ENCODE results near the gene ADAT3. TPM values are rescaled to one million over a fixed set of nuclear protein-coding genes. Genes with fewer than 3 reads are reported as not detected.

ADAT3 gene
- total RNA-seq, 3 donors from 2014 or later, result 12.5 to 21.9 (median 19.6) TPM

DNA sequence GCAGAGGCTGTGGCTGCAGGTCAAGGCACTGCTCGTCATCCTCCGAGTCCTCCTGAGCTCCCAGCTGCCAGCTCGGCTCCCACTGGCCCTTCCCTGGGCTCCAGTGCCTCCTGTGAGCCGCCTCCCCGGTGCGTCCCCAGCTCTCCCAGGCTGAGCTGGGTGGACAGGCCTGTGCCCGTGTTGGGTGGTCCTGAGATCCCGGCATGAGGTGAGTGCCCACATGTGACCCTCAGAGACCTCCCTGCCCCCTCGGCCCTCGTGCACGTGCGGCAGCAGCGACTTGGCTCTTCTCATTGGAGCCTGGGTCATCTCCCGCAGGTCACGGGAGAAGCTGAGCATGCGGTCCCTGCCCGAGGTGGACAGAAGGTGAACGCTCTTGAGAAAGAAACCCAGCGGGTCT lies 15.4 kb downstream of the ADAT3 start:
- TF ChIP-seq, protein P1, sequence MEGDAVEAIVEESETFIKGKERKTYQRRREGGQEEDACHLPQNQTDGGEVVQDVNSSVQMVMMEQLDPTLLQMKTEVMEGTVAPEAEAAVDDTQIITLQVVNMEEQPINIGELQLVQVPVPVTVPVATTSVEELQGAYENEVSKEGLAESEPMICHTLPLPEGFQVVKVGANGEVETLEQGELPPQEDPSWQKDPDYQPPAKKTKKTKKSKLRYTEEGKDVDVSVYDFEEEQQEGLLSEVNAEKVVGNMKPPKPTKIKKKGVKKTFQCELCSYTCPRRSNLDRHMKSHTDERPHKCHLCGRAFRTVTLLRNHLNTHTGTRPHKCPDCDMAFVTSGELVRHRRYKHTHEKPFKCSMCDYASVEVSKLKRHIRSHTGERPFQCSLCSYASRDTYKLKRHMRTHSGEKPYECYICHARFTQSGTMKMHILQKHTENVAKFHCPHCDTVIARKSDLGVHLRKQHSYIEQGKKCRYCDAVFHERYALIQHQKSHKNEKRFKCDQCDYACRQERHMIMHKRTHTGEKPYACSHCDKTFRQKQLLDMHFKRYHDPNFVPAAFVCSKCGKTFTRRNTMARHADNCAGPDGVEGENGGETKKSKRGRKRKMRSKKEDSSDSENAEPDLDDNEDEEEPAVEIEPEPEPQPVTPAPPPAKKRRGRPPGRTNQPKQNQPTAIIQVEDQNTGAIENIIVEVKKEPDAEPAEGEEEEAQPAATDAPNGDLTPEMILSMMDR (IDR thresholded peaks at IDR 0.05), result no peak
- DNase-seq, result no peak

DNA sequence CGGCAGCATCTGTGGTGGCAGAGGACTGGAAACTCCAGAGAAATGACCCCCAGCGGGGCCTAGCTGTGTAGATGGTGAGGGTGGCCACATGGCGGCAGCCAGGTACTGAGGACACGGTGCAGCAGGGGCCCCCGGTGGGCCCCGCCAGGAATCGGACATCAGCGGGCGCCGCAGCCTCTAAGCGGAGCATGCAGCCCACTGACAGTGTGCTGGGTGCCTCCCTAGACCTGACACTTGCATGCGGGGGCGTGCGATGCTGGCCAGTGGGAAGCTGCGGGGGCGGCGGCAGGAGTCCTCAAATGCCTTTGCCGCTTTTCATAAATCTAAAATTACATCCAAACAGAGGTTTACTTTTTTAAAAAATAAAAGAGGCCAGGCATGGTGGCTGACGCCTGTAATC lies 16.1 kb downstream of the ADAT3 start:
- Histone ChIP-seq H3K36me3 (ENCODE audit: low read depth) (peaks cover 4% of the 10 kb centered on the region), H3K4me1 (ENCODE audit: low read depth) (no peaks in the 10 kb centered on the region), H3K4me3 (no peak overlapping the region), H3K9me3 (no peaks in the 10 kb centered on the region)
- TF ChIP-seq, protein P1 (IDR thresholded peaks at IDR 0.05), result no peak
- DNase-seq (no peak), ATAC-seq (no peak)
- intact Hi-C loops (cut with DNase I, micrococcal nuclease), result loop anchor here in 1 of 2 donors (10.0 kb wide), 1 partner anchor 153 kb away; no protein-coding TSS in a partner anchor

More for the DNA sequence above, 15.4 kb downstream of the ADAT3 start:
- no peaks in the 10 kb centered on the region for H3K4me1 ChIP-seq (ENCODE audit: low read depth)
- H3K36me3 ChIP-seq (ENCODE audit: low read depth), result peaks cover 4% of the 10 kb centered on the region
- no peak for ATAC-seq
- no peaks in the 10 kb centered on the region for H3K9me3 ChIP-seq
- H3K4me3 ChIP-seq, result no peak overlapping the region
- intact Hi-C loops (cut with DNase I, micrococcal nuclease), result loop anchor here in 1 of 2 donors (10.0 kb wide), 1 partner anchor 154 kb away; no protein-coding TSS in a partner anchor

DNA sequence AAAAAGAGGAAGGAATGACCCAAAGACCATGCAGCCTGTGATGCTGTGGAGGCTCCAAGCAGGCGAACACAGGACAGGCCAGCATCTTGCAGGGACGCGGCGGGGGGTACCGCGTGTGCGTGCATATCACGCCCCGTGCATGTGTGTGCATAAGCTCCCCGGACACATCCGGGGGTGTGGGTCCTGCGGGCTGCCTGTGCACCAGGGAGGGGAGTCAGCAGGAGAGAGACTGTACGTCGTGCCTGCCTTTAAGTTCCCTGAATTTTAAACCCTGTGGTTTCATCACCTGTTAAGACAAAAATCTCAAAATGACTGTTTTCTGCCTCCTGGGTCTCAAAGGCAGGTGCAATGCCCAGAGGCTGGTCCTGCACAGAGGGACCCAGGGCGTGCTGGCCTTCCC lies 16.6 kb downstream of the ADAT3 start:
- TF ChIP-seq, protein P1 (IDR thresholded peaks at IDR 0.05), result no peak
- intact Hi-C loops (cut with DNase I, micrococcal nuclease), result loop anchor here in 1 of 2 donors (10.0 kb wide), 1 partner anchor 153 kb away; no protein-coding TSS in a partner anchor
- no peak overlapping the region for H3K4me3 ChIP-seq
- H3K36me3 ChIP-seq (ENCODE audit: low read depth), result peaks cover 4% of the 10 kb centered on the region
- no peaks in the 10 kb centered on the region for H3K9me3 ChIP-seq
- no peaks in the 10 kb centered on the region for H3K4me1 ChIP-seq (ENCODE audit: low read depth)
- DNase-seq (no peak), ATAC-seq (no peak)

DNA sequence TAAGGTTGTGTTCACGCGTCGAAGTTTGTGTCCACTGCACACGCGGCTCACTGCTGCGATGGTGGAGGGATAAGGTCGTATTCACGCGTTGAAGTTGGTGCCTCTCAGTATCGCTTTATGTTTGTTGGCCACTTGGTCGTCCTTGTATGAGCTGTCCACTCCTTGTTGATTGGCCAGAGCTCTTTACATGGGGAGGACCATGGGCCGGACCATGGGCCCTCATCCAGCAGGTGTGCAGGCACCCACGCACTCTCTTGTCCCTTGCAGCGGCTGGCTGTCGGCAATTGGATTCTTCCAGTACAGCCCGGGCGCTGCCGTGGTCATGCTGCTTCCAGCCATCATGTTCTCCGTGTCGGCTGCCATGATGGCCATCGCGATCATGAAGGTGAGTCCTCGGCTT lies 17.6 kb downstream of the ADAT3 start:
- DNase-seq, result no peak
- intact Hi-C loops (cut with DNase I, micrococcal nuclease), result loop anchor here in 1 of 2 donors (10.0 kb wide), 1 partner anchor 152 kb away; no protein-coding TSS in a partner anchor
- H3K36me3 ChIP-seq (ENCODE audit: low read depth), result peaks cover 4% of the 10 kb centered on the region

DNA sequence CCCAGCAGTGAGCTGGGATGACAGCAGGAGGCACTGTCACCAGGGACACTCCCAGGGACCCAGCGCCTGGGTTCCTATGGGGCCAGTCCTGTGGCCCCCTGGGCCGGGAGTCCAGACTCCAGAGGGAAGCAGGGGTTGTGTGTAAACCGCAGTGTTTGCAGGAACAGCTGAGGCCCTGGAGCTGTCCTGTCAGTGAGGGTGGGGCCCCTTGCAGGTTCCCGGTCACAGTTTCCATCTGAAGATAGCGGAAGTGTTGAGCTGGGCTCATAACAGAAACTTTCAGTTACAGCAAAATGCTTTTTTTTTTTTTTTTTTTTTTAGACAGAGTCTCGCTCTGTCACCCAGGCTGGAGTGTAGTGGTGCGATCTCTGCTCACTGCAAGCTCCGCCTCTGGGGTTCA lies 18.1 kb downstream of the ADAT3 start:
- peaks cover 4% of the 10 kb centered on the region for H3K36me3 ChIP-seq (ENCODE audit: low read depth)

More for the DNA sequence above, 17.6 kb downstream of the ADAT3 start:
- H3K4me3 ChIP-seq, result no peak overlapping the region
- TF ChIP-seq, protein P1 (IDR thresholded peaks at IDR 0.05), result no peak
- H3K4me1 ChIP-seq (ENCODE audit: low read depth), result no peaks in the 10 kb centered on the region
- ATAC-seq, result no peak
- no peaks in the 10 kb centered on the region for H3K9me3 ChIP-seq

More for the DNA sequence above, 18.1 kb downstream of the ADAT3 start:
- DNase-seq (no peak), ATAC-seq (peak; percentile 56)
- H3K9me3 ChIP-seq, result no peaks in the 10 kb centered on the region
- intact Hi-C loops (cut with DNase I, micrococcal nuclease), result loop anchor here in 1 of 2 donors (10.0 kb wide), 1 partner anchor 151 kb away; no protein-coding TSS in a partner anchor
- no peaks in the 10 kb centered on the region for H3K4me1 ChIP-seq (ENCODE audit: low read depth)
- H3K4me3 ChIP-seq, result no peak overlapping the region
- TF ChIP-seq, protein P1 (IDR thresholded peaks at IDR 0.05), result no peak

Data from mucosa of descending colon (tissue), 3 donors.